GM13976 (cell line): ENCODE results near the gene GNAI1.

Experiments used
- DNase-seq: peaks from one replicate; pipeline ENCODE4 v3.0.0; 2012; ENCODE audit warnings: low spot score
- in situ Hi-C: fragments of 300-500 bp; cut with MboI; formaldehyde crosslinking; loops from one replicate; pipeline ENCODE4 v1.12.0; 2022; ENCODE audit warnings: low sequenced_read_pairs, mixed read lengths, inconsistent platforms; ENCODE audit not compliant: unreplicated experiment
- TF ChIP-seq, protein P1 (sequence below): IDR thresholded peaks from 2 replicates; pipeline ENCODE4 v1.5.1; 2012; ENCODE audit warnings: borderline replicate concordance, mild to moderate bottlenecking; ENCODE audit not compliant: insufficient read depth; ENCODE audit errors: extremely low read depth, missing control alignments, control extremely low read depth

GNAI1 gene

DNA sequence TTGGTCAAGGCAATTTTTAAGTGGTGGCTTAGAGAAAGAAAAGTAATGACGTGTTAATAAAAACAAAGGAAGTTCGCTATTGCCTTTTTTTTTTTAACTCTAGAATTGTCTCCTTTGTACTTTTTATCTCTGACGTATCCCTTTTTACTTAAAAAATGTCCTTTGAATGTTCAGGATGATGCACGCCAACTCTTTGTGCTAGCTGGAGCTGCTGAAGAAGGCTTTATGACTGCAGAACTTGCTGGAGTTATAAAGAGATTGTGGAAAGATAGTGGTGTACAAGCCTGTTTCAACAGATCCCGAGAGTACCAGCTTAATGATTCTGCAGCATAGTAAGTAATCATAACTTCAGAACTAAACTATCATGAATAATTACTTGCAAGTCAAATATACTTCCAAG is 64.4 kb downstream of the GNAI1 start:
- TF ChIP-seq, protein P1, sequence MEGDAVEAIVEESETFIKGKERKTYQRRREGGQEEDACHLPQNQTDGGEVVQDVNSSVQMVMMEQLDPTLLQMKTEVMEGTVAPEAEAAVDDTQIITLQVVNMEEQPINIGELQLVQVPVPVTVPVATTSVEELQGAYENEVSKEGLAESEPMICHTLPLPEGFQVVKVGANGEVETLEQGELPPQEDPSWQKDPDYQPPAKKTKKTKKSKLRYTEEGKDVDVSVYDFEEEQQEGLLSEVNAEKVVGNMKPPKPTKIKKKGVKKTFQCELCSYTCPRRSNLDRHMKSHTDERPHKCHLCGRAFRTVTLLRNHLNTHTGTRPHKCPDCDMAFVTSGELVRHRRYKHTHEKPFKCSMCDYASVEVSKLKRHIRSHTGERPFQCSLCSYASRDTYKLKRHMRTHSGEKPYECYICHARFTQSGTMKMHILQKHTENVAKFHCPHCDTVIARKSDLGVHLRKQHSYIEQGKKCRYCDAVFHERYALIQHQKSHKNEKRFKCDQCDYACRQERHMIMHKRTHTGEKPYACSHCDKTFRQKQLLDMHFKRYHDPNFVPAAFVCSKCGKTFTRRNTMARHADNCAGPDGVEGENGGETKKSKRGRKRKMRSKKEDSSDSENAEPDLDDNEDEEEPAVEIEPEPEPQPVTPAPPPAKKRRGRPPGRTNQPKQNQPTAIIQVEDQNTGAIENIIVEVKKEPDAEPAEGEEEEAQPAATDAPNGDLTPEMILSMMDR: no peak
- no peak for DNase-seq
- in situ Hi-C loops: no loop called here

DNA sequence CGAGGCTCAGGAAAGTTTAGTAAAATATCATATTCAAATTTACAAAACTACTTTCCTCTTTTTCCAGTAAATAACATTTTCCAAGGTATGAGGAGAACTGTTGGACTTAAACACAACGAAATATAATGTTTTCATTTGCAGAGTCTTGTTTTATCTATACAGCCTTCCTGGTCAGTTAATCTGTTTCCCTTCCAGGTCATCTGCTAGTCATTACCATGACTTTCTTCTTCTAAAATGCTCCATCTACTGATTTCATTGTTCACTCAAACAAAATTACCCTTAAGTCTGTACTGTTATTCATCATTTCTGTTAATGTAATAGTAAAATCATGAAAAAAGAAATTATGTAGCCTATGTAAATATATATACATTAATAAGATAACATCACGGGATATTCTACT is 69.8 kb downstream of the GNAI1 start:
- TF ChIP-seq, protein P1: no peak
- no peak for DNase-seq
- in situ Hi-C loops: no loop called here

DNA sequence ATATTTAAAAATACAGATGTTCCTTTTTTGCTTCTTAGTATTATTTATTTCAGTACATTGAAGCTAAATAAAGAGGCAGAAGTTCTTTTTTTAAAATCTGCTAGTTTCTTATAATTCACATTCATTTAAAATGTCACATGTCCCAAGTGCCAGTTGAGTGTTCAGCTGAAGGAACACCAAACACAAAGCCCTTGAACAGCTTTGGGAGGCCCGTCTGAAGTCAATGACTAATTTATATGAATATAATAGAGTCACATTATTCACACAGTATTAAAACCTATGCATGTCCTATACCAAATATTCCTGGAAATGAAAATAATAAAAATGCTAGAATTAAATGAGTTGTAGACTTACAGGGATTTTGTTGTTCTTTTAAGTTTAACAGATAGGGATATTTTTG is 70.3 kb downstream of the GNAI1 start:
- in situ Hi-C loops: no loop called here
- DNase-seq: no peak
- TF ChIP-seq, protein P1: no peak

DNA sequence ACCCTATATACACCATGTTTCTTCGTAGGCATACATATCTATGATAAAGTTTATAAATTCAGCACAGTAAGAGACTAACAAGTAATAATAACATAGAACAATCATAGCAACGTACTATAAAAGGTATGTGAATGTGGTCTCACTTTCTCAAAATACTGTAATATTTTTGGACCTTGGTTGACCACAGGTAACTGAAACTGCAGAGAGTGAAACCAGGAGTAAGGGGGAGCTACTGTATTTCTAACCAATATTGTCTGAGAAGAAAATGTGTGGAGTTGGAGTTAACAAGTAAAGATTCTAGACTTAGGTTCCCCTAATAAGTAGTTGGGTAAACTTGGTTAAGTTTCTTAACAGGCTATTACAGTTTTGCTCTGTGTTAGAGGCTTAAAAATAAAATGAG is 72.1 kb downstream of the GNAI1 start:
- in situ Hi-C loops: no loop called here
- TF ChIP-seq, protein P1: no peak
- no peak for DNase-seq

DNA sequence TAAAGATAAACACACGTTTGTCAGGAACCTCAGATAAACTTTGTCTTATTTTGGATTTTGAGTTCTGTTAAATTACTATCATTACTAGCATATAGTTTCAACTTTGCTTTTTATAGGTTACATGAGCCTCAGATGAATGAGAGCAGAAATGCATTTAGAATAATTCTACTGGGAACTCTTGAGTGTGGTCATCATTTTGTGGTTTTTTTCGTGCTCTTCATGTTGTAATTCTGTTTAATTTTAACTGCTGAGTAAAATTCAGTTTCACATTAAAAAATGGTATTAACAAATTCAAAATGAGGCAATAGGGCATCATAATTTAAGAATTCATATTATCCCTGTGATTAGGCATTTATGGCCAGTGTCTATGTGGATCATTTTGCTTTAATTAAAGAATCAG is 72.9 kb downstream of the GNAI1 start:
- in situ Hi-C loops: no loop called here
- no peak for DNase-seq
- TF ChIP-seq, protein P1: no peak

DNA sequence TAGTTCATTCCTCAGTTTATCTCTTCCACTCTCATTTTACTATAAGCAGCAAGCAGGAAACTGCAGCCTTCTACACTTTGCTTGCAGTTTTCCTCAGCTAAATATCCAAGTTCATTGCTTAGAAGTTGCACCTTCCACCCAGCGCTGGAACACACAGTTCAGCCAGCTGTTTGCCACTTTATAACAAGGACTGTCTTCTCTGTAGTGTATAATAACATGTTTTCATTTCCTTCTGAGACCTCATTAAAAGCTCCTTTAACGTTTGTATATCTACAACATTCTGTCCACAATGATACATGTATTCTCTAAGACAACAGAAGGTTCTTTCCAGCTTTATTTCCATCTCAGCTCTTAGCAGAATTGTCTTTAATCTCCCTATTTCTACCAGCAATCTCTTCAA is 74.1 kb downstream of the GNAI1 start:
- TF ChIP-seq, protein P1: no peak
- in situ Hi-C loops: no loop called here
- DNase-seq: no peak

DNA sequence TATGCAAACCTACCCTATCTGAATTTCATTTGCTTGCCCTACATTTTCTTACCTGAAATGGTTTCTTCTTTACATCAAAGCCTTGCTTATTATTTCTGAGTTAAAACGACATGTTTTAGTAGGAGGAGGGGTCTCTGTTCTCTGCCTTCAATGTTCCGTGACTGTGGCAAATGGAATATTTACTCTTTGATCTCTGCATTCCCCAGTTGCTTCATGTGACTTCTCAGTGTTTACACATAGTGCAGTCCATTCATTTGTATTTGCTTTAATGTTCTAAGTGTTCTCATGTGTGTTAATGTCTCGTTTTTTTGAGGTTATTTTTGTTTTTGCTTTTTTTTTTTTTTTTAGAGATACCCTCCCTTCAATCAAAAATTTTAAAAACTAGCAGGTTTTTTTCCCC is 75.8 kb downstream of the GNAI1 start:
- in situ Hi-C loops: no loop called here
- DNase-seq: no peak
- TF ChIP-seq, protein P1: no peak
